PC-3 (cell line): ENCODE data around the gene BCL11A. TPM values are rescaled to one million over a fixed set of nuclear protein-coding genes. Genes with fewer than 3 reads are reported as not detected.

ENCODE experiments used
- ATAC-seq: fragments of 200-7000 bp; cut with Tn5 transposase; 2 replicates; pipeline ENCODE4 v1.9.1; 2020; ENCODE audit warnings: mild to moderate bottlenecking, moderate library complexity
- Bru-seq: library from RNA; stranded (reverse); fragments of 400-500 nt; gene quantifications from one replicate; lab custom pipeline; 2021; lab: Mats Ljungman, UMichigan
- BruChase-seq, 2 experiments: library from RNA; stranded (reverse); fragments of 400-500 nt; gene quantifications; one replicate each; lab custom pipeline; 2021; lab: Mats Ljungman, UMichigan
- BruUV-seq: library from RNA; stranded (reverse); fragments of 400-500 nt; replicated peaks from 2 replicates; lab custom pipeline; 2021; lab: Mats Ljungman, UMichigan
- CTCF ChIA-PET: fragments of 300-600 bp; sonication (Branson Sonifier 250); formaldehyde crosslinking; loops from one replicate; lab custom pipeline; 2022; ENCODE audit warnings: antibody characterized with exemption; lab: Charles Lee
- POLR2A ChIA-PET: fragments of 300-600 bp; sonication (Branson Sonifier 250); formaldehyde crosslinking; loops from one replicate; lab custom pipeline; 2022; ENCODE audit warnings: antibody characterized with exemption; ENCODE audit not compliant: unreplicated experiment; lab: Charles Lee
- DNase-seq: peaks from one replicate; pipeline ENCODE4 v3.0.0-alpha.2; 2015
- H2AFZ ChIP-seq: fragments of 300-600 bp; sonication (generic); 2 replicates; pipeline ENCODE4 v1.6.0; 2016; ENCODE audit warnings: antibody characterized with exemption, low read length
- H3F3A ChIP-seq: fragments of 300-600 bp; sonication (generic); one replicate; pipeline ENCODE4 v1.6.0; 2017; ENCODE audit warnings: antibody characterized with exemption, low read length, control low read depth, mild to moderate bottlenecking; ENCODE audit not compliant: unreplicated experiment
- H3K27ac ChIP-seq: fragments of 300-600 bp; sonication (generic); 2 replicates; pipeline ENCODE4 v1.5.1; 2016; ENCODE audit warnings: mild to moderate bottlenecking, low read length
- H3K27me3 ChIP-seq: fragments of 300-600 bp; sonication (generic); 2 replicates; pipeline ENCODE4 v1.6.1; 2016; ENCODE audit warnings: low read length, mixed read lengths
- H3K36me3 ChIP-seq: fragments of 300-600 bp; sonication (generic); 2 replicates; pipeline ENCODE4 v1.6.1; 2016; ENCODE audit warnings: low read depth, mixed run types, low read length, mixed read lengths
- H3K4me1 ChIP-seq: fragments of 300-600 bp; sonication (generic); 2 replicates; pipeline ENCODE4 v1.5.1; 2016; ENCODE audit warnings: low read length; ENCODE audit not compliant: insufficient read depth
- H3K4me2 ChIP-seq: fragments of 300-600 bp; sonication (generic); 2 replicates; pipeline ENCODE4 v1.6.0; 2016; ENCODE audit warnings: low read length
- H3K4me3 ChIP-seq: fragments of 300-600 bp; sonication (generic); 2 replicates; pipeline ENCODE4 v1.5.1; 2016; ENCODE audit warnings: mild to moderate bottlenecking, low read length, mixed read lengths
- H3K79me2 ChIP-seq: fragments of 300-600 bp; sonication (generic); 2 replicates; pipeline ENCODE4 v1.6.1; 2017; ENCODE audit warnings: low read length, mixed read lengths
- H3K9ac ChIP-seq: fragments of 300-600 bp; sonication (generic); 2 replicates; pipeline ENCODE4 v1.6.0; 2016; ENCODE audit warnings: mild to moderate bottlenecking, low read length
- H3K9me2 ChIP-seq: fragments of 300-600 bp; sonication (generic); replicated peaks from 2 replicates; pipeline ENCODE4 v1.6.1; 2016; ENCODE audit warnings: mixed run types, low read length, mixed read lengths
- H3K9me3 ChIP-seq: fragments of 300-600 bp; sonication (generic); 2 replicates; pipeline ENCODE4 v1.6.1; 2016; ENCODE audit warnings: low read length, mixed read lengths
- H4K20me1 ChIP-seq: fragments of 300-600 bp; sonication (generic); 2 replicates; pipeline ENCODE4 v1.6.1; 2016; ENCODE audit warnings: low read length, mixed read lengths
- CTCF ChIP-seq: fragments of 300-600 bp; sonication (generic); conservative IDR thresholded peaks from 2 replicates; pipeline ENCODE4 v1.5.1; 2017; ENCODE audit warnings: antibody characterized with exemption, low read depth, mild to moderate bottlenecking, low read length
- EZH2 ChIP-seq: fragments of 300-600 bp; sonication (generic); IDR thresholded peaks from one replicate; pipeline ENCODE4 v1.6.1; 2017; ENCODE audit warnings: antibody characterized with exemption, mild to moderate bottlenecking, low read length; ENCODE audit not compliant: unreplicated experiment
- EZH2phosphoT487 ChIP-seq: fragments of 300-600 bp; sonication (generic); IDR thresholded peaks from 2 replicates; pipeline ENCODE4 v1.6.1; 2018; ENCODE audit warnings: mild to moderate bottlenecking, antibody characterized with exemption, low read length, borderline replicate concordance
- intact Hi-C: fragments of 100-400 bp; cut with micrococcal nuclease; formaldehyde crosslinking; loops from 2 replicates; pipeline ENCODE4 v1.9.0; 2023
- long read RNA-seq: library from polyadenylated mRNA; unstranded; transcript quantifications from one replicate; pipeline ENCODE4 v2.0.0, GENCODE V29; 2021; ENCODE audit not compliant: unreplicated experiment
- total RNA-seq: library from RNA; depleted of rRNA; stranded (reverse); fragments of >200 nt; gene quantifications from 2 replicates; pipeline ENCODE4 v1.2.3, GENCODE V29; 2014; rRNA removed

BCL11A gene
- total RNA-seq, result 3.1 and 4.6 TPM in 2 replicates
- percentile 42 among the genes with signal in this experiment for Bru-seq, nascent RNA
- BruChase-seq, experiment 1, labeled RNA remaining after a 6-hour chase, result percentile 24 among the genes with signal in this experiment
- BruChase-seq, experiment 2, labeled RNA remaining after a 2-hour chase, result percentile 34 among the genes with signal in this experiment
- long read RNA-seq, partial matches to known transcripts, result 0 of 3 reads
- long read RNA-seq, other reads (novel, unspliced or antisense), result 3 of 3 reads

GRCh38 chr2:60553495-60554073 lies at the start of gene BCL11A:
Gene BCL11A, minus strand, starts transcription at chr2:60553654. Its CDS starts 384 bp downstream, at chr2:60553270.
- H3K79me2 ChIP-seq, result peaks cover 25% of the 10 kb centered on the region
- ChIA-PET CTCF (interaction anchor here (0.6 kb wide), 1 partner anchor 16 kb away, joined by 3 read pairs; no protein-coding TSS in a partner anchor), POLR2A (interaction anchor here (0.7 kb wide), 1 partner anchor 29 kb away, joined by 17 read pairs; no protein-coding TSS in a partner anchor)
- peak within 1 kb of the TSS; percentile 90 for H3K4me3 ChIP-seq
- no TSS peak for BruUV-seq
- no peaks in the 10 kb centered on the region for H3K9me3 ChIP-seq
- DNase-seq (peak; percentile 77), ATAC-seq (peak; percentile 37)
- no peaks in the 10 kb centered on the region for H3K9me2 ChIP-seq
- peaks cover 5% of the 10 kb centered on the region for H3K4me1 ChIP-seq
- H3K27me3 ChIP-seq, result peaks cover 31% of the 10 kb centered on the region
- intact Hi-C loops, result loop anchor here (5.0 kb wide), 1 partner anchor 1251 kb away; no protein-coding TSS in a partner anchor
- no peak for TF ChIP-seq EZH2phosphoT487
- TF ChIP-seq EZH2, result no peak
- no peak for TF ChIP-seq CTCF
- peak within 1 kb of the TSS; percentile 83 for H2AFZ ChIP-seq
- no peaks in the 10 kb centered on the region for H3F3A ChIP-seq
- H4K20me1 ChIP-seq, result no peaks in the 10 kb centered on the region
- H3K27ac ChIP-seq, result no peak within 1 kb of the TSS
- peak within 1 kb of the TSS; percentile 98 for H3K4me2 ChIP-seq
- peak within 1 kb of the TSS; percentile 54 for H3K9ac ChIP-seq
- H3K36me3 ChIP-seq, result no peaks in the 10 kb centered on the region

GRCh38 chr2:60602828-60603532 lies 49.5 kb upstream of the BCL11A start:
- Histone ChIP-seq H4K20me1 (no peaks in the 10 kb centered on the region), H3K27ac (no peak overlapping the region), H3K4me2 (no peak overlapping the region), H3K79me2 (no peaks in the 10 kb centered on the region), H3K36me3 (no peaks in the 10 kb centered on the region), H3K9me2 (no peaks in the 10 kb centered on the region), H3K9ac (no peak overlapping the region), H3K4me3 (no peak overlapping the region), H3K9me3 (no peaks in the 10 kb centered on the region), H3K4me1 (no peaks in the 10 kb centered on the region), H3K27me3 (peaks cover 90% of the 10 kb centered on the region), H2AFZ (no peak overlapping the region), H3F3A (no peaks in the 10 kb centered on the region)
- DNase-seq (no peak), ATAC-seq (no peak)
- no TSS peak for BruUV-seq
- intact Hi-C loops, result no loop called here
- POLR2A ChIA-PET, result no interaction called here
- TF ChIP-seq CTCF (no peak), EZH2phosphoT487 (no peak), EZH2 (no peak)
- CTCF ChIA-PET, result no interaction called here
